HL-60/S4 (cell line): ENCODE measurements around the gene SIAH1.

Experiments
- in situ Hi-C: fragments of 300-500 bp; cut with MboI; formaldehyde crosslinking; loops from 2 replicates; pipeline ENCODE4 v1.14.3; 2022; ENCODE audit warnings: low sequenced_read_pairs

The SIAH1 gene

GRCh38 chr16:48367441-48368049 is 17.7 kb downstream of the SIAH1 start:
- in situ Hi-C loops, result loop anchor here (25.0 kb wide), 1 partner anchor 170 kb away; no protein-coding TSS in a partner anchor

- in situ Hi-C loops, result loop anchor here (25.0 kb wide), 1 partner anchor 171 kb away; no protein-coding TSS in a partner anchor
Measured at GRCh38 chr16:48366165-48367093, 18.8 kb downstream of the SIAH1 start.

GRCh38 chr16:48365601-48366164 is 19.5 kb downstream of the SIAH1 start:
- in situ Hi-C loops, result loop anchor here (25.0 kb wide), 1 partner anchor 172 kb away; no protein-coding TSS in a partner anchor

- in situ Hi-C loops, result loop anchor here (25.0 kb wide), 1 partner anchor 172 kb away; no protein-coding TSS in a partner anchor
Measured at GRCh38 chr16:48365025-48365600, 20.1 kb downstream of the SIAH1 start.

GRCh38 chr16:48361540-48362144 is 23.6 kb downstream of the SIAH1 start:
- in situ Hi-C loops, result loop anchor here (25.0 kb wide), 1 partner anchor 176 kb away; no protein-coding TSS in a partner anchor

- in situ Hi-C loops, result loop anchor here (25.0 kb wide), 1 partner anchor 176 kb away; no protein-coding TSS in a partner anchor
Measured at GRCh38 chr16:48361012-48361411, 24.2 kb downstream of the SIAH1 start.

- in situ Hi-C loops, result loop anchor here (10.0 to 25.0 kb wide), 2 partner anchors 177 to 265 kb away; no protein-coding TSS in a partner anchor
Measured at GRCh38 chr16:48359983-48360382, 25.2 kb downstream of the SIAH1 start.

- in situ Hi-C loops, result loop anchor here (10.0 to 25.0 kb wide), 2 partner anchors 179 to 266 kb away; no protein-coding TSS in a partner anchor
Measured at GRCh38 chr16:48358419-48358818, 26.8 kb downstream of the SIAH1 start.

GRCh38 chr16:48356633-48357376 is 28.4 kb downstream of the SIAH1 start:
- in situ Hi-C loops, result loop anchor here (10.0 to 25.0 kb wide), 2 partner anchors 180 to 268 kb away; no protein-coding TSS in a partner anchor

- in situ Hi-C loops, result loop anchor here (10.0 to 25.0 kb wide), 2 partner anchors 182 to 270 kb away; no protein-coding TSS in a partner anchor
Measured at GRCh38 chr16:48354877-48355855, 30.0 kb downstream of the SIAH1 start.

- in situ Hi-C loops, result loop anchor here (10.0 to 25.0 kb wide), 2 partner anchors 183 to 270 kb away; no protein-coding TSS in a partner anchor
Measured at GRCh38 chr16:48354385-48354784, 30.8 kb downstream of the SIAH1 start.

GRCh38 chr16:48353565-48354163 is 31.5 kb downstream of the SIAH1 start:
- in situ Hi-C loops, result loop anchor here (10.0 to 25.0 kb wide), 2 partner anchors 184 to 271 kb away; no protein-coding TSS in a partner anchor

GRCh38 chr16:48352648-48353390 is 32.4 kb downstream of the SIAH1 start:
- in situ Hi-C loops, result loop anchor here (10.0 to 25.0 kb wide), 2 partner anchors 184 to 272 kb away; no protein-coding TSS in a partner anchor

GRCh38 chr16:48350736-48351135 is 34.5 kb downstream of the SIAH1 start:
- in situ Hi-C loops, result loop anchor here (10.0 to 25.0 kb wide), 2 partner anchors 187 to 274 kb away; no protein-coding TSS in a partner anchor

GRCh38 chr16:48347980-48348379 is 37.2 kb downstream of the SIAH1 start:
- in situ Hi-C loops, result no loop called here

- in situ Hi-C loops, result no loop called here
Measured at GRCh38 chr16:48347191-48347865, 37.9 kb downstream of the SIAH1 start.
